Activated naive CD4-positive, alpha-beta T cell treated with anti-CD3 and anti-CD28 coated beads, Interleukin-2, amount 50 U/mL, for 24 hours (primary cell): Measurements from ENCODE around the gene FAM110C.
A peak's percentile ranks its signal among the peaks of the same experiment; 100 is the strongest.
"Not testable (repeated sequence)": the region's sequence is repeated elsewhere in the genome, so short reads cannot be mapped to it uniquely, and the experiment has no call there.

Source experiments
- H3K27ac Mint-ChIP-seq: one replicate; pipeline ENCODE4 v1.8.0; 2021; ENCODE audit warnings: mild to moderate bottlenecking, mixed read lengths
- H3K27me3 Mint-ChIP-seq: one replicate; pipeline ENCODE4 v1.8.0; 2021; ENCODE audit warnings: mixed read lengths
- H3K36me3 Mint-ChIP-seq: one replicate; pipeline ENCODE4 v1.8.0; 2021; ENCODE audit warnings: mixed read lengths
- H3K4me1 Mint-ChIP-seq: one replicate; pipeline ENCODE4 v1.8.0; 2021; ENCODE audit warnings: mixed read lengths
- H3K4me3 Mint-ChIP-seq: one replicate; pipeline ENCODE4 v1.8.0; 2021; ENCODE audit warnings: mild to moderate bottlenecking, mixed read lengths
- H3K9me3 Mint-ChIP-seq: one replicate; pipeline ENCODE4 v1.8.0; 2021; ENCODE audit warnings: mixed read lengths

Gene FAM110C, protein sequence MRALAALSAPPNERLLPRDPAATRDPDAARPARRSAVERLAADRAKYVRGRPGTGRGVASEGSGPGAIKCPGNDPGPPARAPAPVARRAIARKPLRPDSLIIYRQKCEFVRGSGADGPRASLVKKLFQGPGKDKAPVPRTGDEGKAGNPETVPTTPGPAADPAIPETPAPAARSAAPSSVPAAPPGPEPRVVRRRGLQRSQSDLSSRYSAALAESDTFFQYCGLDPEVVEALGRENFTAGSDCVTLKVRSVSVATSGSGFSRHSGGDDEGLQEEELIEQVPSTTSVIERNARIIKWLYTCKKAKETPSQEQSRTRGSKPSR

DNA sequence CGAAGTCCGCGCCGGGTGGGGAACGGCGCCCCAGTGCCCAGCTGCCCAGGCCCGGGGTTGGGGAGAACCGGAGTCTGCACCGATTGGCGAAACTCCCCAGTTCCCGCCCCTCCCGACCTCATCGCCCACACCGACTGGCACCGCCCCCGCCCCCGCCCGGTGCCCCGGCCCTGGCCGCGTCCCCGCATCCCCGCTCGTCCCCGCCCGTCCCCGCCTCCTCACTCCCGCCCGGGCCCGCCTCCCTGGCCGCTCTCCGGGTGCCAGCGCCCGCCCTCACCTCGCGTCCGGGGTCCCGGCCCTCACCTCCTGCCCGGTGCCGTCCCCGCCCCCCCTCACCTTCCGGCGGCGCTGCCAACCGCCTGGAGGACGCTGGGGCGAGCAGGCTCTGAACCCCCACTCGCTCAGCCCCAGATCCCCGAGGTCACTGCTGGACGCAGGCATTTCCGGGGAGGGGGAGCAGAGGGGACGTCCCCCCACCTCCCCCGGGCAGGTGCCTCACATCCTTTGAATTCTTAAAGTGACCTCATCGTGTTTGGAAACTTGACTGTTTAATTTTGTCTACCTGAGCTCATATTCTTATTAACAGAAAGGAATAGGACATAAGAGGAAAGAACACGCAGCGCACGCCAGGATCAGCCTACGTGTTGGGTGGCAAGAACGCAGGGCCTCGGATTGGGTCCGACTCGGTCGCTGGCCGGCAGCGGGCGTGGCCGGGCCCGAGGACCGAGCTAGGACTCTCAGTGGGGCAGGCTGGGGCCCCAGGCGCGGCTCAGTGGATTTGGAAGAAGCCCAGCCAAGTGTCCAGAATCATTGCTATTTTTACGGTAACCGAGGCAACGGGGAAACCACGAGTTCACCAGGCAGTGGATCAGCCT is at the start of gene FAM110C:
FAM110C (minus strand) TSS at position 35 of the 875 bp plus-strand sequence. CDS start 120 bp downstream, outside the sequence.
- peaks cover 14% of the 10 kb centered on the region for H3K4me1 Mint-ChIP-seq
- peaks cover 31% of the 10 kb centered on the region for H3K27me3 Mint-ChIP-seq
- H3K27ac Mint-ChIP-seq, result no peak within 1 kb of the TSS
- H3K36me3 Mint-ChIP-seq, result no peaks in the 10 kb centered on the region
- H3K4me3 Mint-ChIP-seq, result peak within 1 kb of the TSS; percentile 84
- H3K9me3 Mint-ChIP-seq, result no peaks in the 10 kb centered on the region

DNA sequence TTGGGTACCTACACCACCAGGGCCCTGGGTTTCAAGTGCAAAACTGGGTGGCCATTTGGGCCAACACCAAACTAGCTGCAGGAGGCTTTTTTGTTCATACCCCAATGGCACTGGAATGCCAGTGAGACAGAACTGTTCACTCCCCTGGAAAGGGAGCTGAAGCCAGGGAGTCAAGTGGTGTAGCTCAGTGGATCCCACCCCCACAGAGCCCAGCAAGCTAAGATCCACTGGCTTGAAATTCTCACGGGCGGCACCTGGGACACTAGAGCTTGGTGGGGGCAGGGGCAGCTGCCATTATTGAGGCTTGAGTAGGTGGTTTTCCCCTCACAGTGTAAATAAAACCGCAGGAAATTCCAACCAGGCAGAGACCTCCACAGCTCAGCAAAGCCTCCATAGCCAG is 46.0 kb upstream of the FAM110C start:
- Mint-ChIP-seq H3K4me1 (no peaks in the 10 kb centered on the region), H3K4me3 (no peak overlapping the region), H3K27ac (no peak overlapping the region), H3K27me3 (peaks cover 2% of the 10 kb centered on the region), H3K36me3 (peaks cover under 1% of the 10 kb centered on the region), H3K9me3 (peaks cover 9% of the 10 kb centered on the region)

DNA sequence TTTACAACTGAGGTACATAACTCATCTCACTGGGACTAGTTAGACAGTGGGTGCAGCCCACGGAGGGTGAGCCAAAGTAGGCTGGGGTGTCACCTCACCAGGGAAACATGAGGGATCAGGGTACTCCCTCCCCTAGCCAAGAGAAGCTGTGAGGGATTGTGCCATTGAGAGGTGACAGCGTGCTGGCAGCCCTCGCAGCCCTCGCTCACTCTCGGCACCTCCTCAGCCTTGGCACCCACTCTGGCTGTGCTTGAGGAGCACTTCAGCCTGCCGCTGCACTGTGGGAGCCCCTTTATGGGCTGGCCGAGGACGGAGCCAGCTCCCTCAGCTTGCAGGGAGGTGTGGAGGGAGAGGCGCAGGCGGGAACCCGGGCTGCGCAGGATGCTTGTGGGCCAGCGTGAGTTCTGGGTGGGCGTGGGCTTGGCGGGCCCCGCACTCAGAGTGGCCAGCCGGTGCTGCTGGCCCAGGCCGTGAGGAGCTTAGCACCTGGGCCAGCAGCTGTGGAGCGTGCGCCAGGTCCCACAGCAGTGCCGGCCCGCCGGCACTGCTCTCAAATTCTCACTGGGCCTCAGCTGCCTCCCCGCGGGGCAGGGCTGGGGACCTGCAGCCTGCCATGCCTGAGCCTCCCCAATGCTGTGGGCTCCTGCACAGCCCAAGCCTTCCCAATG is 44.5 kb upstream of the FAM110C start:
- H3K27ac Mint-ChIP-seq, result no peak overlapping the region
- peaks cover 5% of the 10 kb centered on the region for H3K9me3 Mint-ChIP-seq
- no peaks in the 10 kb centered on the region for H3K4me1 Mint-ChIP-seq
- H3K36me3 Mint-ChIP-seq, result no peaks in the 10 kb centered on the region
- H3K27me3 Mint-ChIP-seq, result peaks cover 2% of the 10 kb centered on the region
- H3K4me3 Mint-ChIP-seq, result no peak overlapping the region

DNA sequence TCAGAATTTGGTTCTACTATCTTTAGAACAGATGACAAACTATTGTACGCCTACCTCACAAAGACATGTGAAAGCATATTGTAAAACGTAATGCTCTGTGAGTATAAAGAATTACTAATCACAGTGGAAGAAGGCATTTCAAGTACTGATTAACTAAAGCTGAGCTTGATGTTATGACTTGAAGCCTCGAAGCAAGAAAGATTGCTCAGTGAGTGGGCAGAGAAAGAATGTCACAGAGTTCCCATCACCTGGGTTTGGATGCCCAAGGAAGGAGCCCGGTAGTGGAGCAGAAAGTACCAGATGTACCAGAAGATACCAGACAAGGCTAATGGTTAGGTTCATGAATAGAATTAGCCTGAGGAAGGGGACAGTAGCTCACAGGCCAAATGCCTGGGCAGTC is 39.5 kb upstream of the FAM110C start:
- H3K4me3 Mint-ChIP-seq, result no peak overlapping the region

DNA sequence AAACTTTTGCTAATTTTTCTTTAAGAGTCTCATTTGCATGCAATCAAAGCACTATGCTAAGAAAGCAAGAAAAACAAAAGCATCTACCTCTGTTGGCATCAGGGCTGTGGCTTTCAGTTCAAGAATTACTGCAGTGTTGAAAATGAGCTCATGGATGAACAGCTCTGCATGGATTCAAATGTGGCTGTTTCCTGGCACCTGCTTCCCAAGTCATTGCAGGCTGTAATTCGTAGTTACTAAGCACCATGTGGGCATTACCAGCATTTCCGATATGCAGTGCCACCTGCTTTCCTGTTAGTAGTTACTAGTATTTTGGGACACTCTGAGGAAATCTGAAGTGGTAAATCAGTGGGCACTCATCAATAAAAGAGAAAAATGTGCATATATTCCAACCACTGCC is 37.8 kb upstream of the FAM110C start:
- no peaks in the 10 kb centered on the region for H3K4me1 Mint-ChIP-seq
- H3K36me3 Mint-ChIP-seq, result no peaks in the 10 kb centered on the region
- H3K27ac Mint-ChIP-seq, result no peak overlapping the region
- no peak overlapping the region for H3K4me3 Mint-ChIP-seq
- H3K27me3 Mint-ChIP-seq, result no peaks in the 10 kb centered on the region
- H3K9me3 Mint-ChIP-seq, result no peaks in the 10 kb centered on the region

More for the DNA sequence above, 39.5 kb upstream of the FAM110C start:
- no peaks in the 10 kb centered on the region for H3K27me3 Mint-ChIP-seq
- H3K36me3 Mint-ChIP-seq, result no peaks in the 10 kb centered on the region
- no peaks in the 10 kb centered on the region for H3K9me3 Mint-ChIP-seq
- no peak overlapping the region for H3K27ac Mint-ChIP-seq
- no peaks in the 10 kb centered on the region for H3K4me1 Mint-ChIP-seq

DNA sequence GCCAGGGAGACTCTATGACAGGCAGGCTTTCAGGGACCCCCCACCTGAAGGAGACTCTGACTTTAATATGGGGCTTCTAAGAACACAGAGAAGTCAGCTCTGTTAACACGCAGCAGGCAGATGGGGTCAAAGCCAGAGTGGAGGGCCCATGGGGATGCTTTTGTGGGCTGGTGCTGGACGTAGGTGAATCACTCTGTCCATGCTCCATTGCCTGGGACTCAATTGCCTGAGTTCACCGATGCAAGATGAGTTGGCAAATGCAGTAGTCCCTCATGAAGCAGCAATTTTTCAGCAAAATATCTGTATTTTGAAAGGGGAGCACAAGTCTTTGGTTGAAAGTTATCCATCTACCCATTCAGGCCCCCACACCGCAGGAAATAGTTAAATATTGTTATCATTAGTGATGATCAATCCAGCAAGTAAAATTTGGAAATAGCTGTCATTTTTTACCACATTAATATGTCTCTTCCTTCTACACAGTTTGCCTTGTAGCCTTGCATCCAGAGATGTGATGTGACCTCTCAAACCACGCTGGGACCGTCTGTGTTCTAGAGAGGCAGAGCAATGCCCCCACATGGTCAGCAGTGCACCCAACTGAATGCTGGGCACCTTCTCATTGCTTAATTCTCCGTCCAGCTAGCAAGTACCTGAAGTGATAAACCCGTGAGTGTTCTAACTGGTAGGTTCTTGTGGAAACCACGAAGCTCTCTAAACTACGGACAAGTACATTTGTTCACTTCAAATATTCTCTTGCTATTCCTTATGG is 34.8 kb upstream of the FAM110C start:
- H3K27ac Mint-ChIP-seq, result no peak overlapping the region
- H3K36me3 Mint-ChIP-seq, result no peaks in the 10 kb centered on the region
- no peaks in the 10 kb centered on the region for H3K4me1 Mint-ChIP-seq
- H3K9me3 Mint-ChIP-seq, result no peaks in the 10 kb centered on the region
- no peak overlapping the region for H3K4me3 Mint-ChIP-seq
- H3K27me3 Mint-ChIP-seq, result peaks cover 2% of the 10 kb centered on the region

DNA sequence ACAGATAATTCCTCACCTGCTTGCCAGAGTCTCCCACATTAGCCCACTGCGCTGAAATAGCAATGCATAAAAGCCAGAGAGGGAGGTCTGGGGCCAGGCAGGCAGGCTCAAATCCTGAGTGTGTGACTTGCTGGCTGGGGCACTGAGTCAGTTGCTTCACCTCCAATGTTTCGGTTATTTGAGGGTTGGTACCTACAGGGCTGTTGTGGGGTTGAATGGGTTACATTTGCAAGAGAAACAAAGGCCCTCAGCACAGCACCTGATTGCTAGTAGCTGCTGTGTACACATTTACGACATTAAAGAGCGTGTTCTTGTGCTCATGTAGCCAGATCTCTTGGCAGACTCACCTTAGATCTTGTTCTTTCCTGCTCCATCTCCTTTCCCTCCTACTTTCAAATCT is 34.1 kb upstream of the FAM110C start:
- no peaks in the 10 kb centered on the region for H3K9me3 Mint-ChIP-seq
- no peak overlapping the region for H3K27ac Mint-ChIP-seq
- no peaks in the 10 kb centered on the region for H3K36me3 Mint-ChIP-seq
- H3K4me3 Mint-ChIP-seq, result no peak overlapping the region
- no peaks in the 10 kb centered on the region for H3K4me1 Mint-ChIP-seq
- H3K27me3 Mint-ChIP-seq, result peaks cover 2% of the 10 kb centered on the region

DNA sequence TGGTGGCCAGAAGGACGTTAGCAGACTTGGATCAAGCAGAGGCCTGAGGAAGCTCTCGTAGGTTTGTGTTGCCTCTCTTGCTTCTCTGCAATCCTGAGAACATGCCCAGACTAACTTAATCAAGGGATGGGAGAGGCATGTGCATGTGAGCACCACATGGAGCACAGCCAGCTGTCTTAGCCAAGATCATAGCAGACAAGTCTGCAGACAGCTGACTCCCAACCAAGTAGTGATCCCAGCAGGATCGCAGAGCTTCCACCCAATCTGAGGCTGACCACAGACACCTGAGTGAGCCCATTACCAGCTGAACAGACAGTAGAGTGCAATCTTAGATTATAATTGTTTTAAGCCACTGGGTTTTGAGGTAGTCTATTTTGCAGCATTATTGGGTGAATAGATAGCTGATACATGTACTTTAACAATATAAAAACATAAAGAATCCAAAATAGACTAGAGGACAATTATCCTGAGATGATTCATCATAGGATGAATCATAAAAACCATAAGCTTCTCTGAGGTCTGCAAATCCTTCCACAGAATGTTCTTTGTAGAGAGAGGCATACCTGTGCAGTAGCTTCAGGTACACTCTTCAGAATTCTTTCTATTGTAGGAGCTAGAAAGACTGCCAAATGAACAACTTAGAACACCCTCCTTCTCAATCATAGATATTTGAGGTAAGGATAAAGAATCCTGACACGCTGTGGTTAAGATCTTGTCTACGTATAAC is 25.2 kb upstream of the FAM110C start:
- H3K36me3 Mint-ChIP-seq, result peaks cover 2% of the 10 kb centered on the region
- H3K4me1 Mint-ChIP-seq, result no peaks in the 10 kb centered on the region
- H3K27me3 Mint-ChIP-seq, result no peaks in the 10 kb centered on the region
- no peaks in the 10 kb centered on the region for H3K9me3 Mint-ChIP-seq
- H3K27ac Mint-ChIP-seq, result no peak overlapping the region
- H3K4me3 Mint-ChIP-seq, result no peak overlapping the region

DNA sequence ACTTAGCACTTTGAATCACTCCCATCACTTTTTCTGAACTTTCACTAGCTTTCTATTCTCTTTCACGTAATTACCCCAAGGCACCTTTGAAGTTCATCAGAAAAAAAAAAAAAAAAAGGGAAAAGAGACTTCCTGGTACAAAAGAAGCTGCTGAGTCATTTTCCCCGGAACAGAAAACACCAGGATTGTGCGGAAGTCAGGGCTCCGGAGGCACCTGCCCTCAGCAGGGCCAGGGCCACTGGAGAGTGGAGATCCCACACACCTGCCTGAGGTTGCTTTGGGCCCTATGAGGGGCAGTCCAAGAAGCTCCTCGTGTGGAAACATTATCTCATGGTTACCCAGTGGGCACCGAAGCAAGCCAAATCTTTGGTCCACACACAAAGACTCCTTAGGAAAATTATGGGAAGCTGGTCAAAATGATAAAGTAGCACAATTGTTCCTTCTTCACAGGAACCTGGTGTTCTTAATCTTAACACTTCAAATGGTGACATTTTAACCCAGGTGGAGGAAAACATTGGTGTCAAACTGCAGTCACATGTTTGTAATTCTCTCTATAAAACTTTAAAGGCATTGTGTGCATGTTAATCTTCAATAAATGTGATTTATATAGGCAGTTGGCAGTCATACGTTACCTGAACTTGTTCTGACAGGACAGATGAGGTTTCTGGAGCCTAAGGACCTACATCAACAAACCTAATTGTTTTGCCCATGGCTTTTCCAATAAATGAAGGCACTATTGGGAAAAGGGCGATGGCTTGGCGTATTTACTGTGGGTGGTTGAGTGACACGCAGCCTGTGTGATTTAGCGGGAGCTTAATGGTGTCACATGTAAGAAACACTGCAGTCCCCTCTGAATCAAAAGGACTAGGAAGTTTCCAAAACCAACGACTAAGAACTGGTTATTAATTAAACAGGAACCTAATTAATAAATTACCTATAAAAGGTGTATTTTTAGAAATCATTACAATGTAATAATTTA is 23.4 kb upstream of the FAM110C start:
- H3K27me3 Mint-ChIP-seq, result peaks cover 1% of the 10 kb centered on the region
- H3K27ac Mint-ChIP-seq, result no peak overlapping the region
- H3K4me1 Mint-ChIP-seq, result no peaks in the 10 kb centered on the region
- H3K9me3 Mint-ChIP-seq, result no peaks in the 10 kb centered on the region
- peaks cover 2% of the 10 kb centered on the region for H3K36me3 Mint-ChIP-seq
- no peak overlapping the region for H3K4me3 Mint-ChIP-seq

DNA sequence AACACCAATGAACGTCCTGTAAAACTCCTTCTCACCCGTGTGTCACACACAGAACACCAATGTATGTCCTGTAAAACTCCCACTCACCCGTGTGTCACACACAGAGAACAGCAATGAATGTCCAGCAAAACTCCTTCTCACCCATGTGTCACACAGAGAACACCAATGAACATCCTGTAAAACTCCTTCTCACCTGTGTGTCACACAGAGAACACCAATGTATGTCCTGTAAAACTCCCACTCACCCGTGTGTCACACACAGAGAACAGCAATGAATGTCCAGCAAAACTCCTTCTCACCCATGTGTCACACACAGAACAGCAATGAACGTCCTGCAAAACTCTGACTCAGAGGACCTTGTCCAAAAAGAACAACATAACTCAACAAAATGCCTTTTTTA is 22.3 kb upstream of the FAM110C start:
- not testable (repeated sequence) for H3K27ac Mint-ChIP-seq, H3K4me1 Mint-ChIP-seq, H3K27me3 Mint-ChIP-seq, H3K9me3 Mint-ChIP-seq, H3K4me3 Mint-ChIP-seq, H3K36me3 Mint-ChIP-seq

DNA sequence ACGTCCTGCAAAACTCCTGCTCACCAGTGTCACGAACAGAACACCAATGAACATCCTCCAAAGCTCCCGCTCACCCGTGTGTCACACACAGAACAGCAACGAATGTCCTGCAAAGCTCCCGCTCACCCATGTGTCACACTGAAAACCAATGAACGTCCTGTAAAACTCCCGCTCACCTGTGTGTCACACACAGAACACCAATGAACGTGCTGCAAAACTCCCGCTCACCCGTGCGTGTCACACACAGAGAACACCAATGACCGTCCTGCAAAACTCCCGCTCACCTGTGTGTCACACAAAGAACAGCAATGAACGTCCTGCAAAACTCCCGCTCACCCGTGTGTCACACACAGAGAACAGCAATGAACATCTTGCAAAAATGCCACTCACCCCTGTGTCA is 20.5 kb upstream of the FAM110C start:
- Mint-ChIP-seq H3K4me1 (no peaks in the 10 kb centered on the region), H3K27me3 (peaks cover 1% of the 10 kb centered on the region), H3K9me3 (no peaks in the 10 kb centered on the region), H3K4me3 (no peak overlapping the region), H3K36me3 (no peaks in the 10 kb centered on the region), H3K27ac (no peak overlapping the region)

DNA sequence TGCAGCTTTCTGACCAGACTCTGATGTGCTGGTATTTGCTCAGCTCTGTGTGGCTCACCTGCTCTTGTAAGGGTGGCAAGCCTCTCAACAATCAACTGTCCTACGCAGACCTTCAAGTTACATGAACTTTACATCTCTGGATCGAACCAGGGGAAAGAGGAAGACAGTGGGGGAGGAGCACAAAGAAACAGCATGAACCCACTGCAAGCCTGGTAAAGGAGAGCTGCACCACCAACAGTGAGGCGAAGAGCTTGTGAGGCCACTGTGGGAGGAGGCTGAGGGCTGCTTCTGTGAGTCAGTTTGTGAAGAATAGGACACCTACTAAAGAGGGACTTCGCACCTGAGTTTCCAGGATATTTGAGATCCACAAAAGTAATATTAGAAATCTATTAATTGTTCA is 18.8 kb upstream of the FAM110C start:
- no peaks in the 10 kb centered on the region for H3K4me1 Mint-ChIP-seq
- no peak overlapping the region for H3K4me3 Mint-ChIP-seq
- H3K27ac Mint-ChIP-seq, result no peak overlapping the region

DNA sequence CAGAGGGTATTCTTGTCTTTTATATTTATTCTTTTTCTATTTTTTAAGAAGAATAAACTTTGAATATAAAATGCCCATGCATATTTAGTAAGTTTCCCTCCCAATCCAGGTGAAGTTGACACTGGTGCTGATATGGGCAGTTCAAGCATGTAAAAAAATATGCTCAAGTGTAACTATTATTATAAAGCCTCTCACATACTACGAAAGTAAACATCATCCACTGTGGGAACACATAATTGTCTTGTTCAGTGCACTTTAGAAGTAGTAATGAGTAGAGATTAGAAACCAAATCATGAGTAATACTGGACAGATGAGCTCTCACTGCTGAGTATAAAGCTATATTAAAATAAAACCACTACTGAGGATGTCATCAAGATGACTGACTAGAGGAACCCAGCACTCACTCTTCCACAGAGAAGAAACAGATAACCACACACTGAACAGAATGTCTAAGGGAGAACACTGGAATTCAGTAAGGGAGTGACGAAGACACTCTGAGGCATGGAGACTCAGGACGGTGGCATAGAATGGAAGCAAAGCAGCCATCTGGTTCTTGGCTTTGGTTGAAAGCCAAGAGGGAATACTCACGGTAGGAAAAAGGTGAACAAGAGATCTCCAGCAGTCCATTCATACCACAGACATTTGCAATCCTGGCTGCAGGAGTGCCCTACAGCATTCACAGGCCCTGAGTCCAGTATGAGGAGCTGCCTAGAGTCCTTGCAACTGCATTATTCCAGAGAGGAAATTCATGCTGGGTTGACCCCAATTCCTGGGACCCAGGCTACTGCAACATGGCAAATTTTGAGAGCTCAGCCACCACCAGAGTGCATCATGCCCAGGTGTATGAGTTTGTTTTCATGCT is 9.5 kb upstream of the FAM110C start:
- Mint-ChIP-seq H3K4me1 (no peaks in the 10 kb centered on the region), H3K27ac (no peak overlapping the region), H3K36me3 (no peaks in the 10 kb centered on the region), H3K4me3 (no peak overlapping the region), H3K27me3 (no peaks in the 10 kb centered on the region), H3K9me3 (peaks cover 4% of the 10 kb centered on the region)

More for the DNA sequence above, 18.8 kb upstream of the FAM110C start:
- no peaks in the 10 kb centered on the region for H3K36me3 Mint-ChIP-seq
- H3K9me3 Mint-ChIP-seq, result no peaks in the 10 kb centered on the region
- peaks cover 1% of the 10 kb centered on the region for H3K27me3 Mint-ChIP-seq
